HEK293 (cell line): ENCODE results near the gene SULF2.

Source experiments
- CTCF ChIA-PET: fragments of 350-600 bp; formaldehyde crosslinking; extraction: SDS; loops from one replicate; lab custom pipeline; 2021; ENCODE audit warnings: antibody characterized with exemption; lab: Yijun Ruan, JAX
- POLR2A ChIA-PET: fragments of 300-600 bp; formaldehyde crosslinking; extraction: SDS; loops from one replicate; lab custom pipeline; 2020; ENCODE audit warnings: antibody characterized with exemption, inconsistent platforms; lab: Yijun Ruan, JAX
- H3K27ac ChIP-seq: fragments of 200-500 bp; sonication (Bioruptor generic); 2 replicates; pipeline ENCODE4 v1.5.1; 2014; ENCODE audit warnings: low read depth, low read length, control low read depth, inconsistent platforms; ENCODE audit errors: extremely low read depth
- H3K36me3 ChIP-seq, 2 experiments: fragments of 200-500 bp in 1 of 2; sonication (Bioruptor generic) in 1 of 2; 1 replicate in 1 of 2; 2 replicates in 1 of 2; pipeline ENCODE4 v1.5.1; 2014 to 2017; ENCODE audit warnings: inconsistent platforms in 2 of 2, low read length in 2 of 2; ENCODE audit not compliant: control insufficient read depth in 2 of 2, insufficient read depth in 1 of 2
- H3K4me1 ChIP-seq: fragments of 200-500 bp; sonication (Bioruptor generic); 2 replicates; pipeline ENCODE4 v1.5.1; 2014; ENCODE audit warnings: mild to moderate bottlenecking, low read length, inconsistent platforms; ENCODE audit not compliant: control insufficient read depth, insufficient read depth
- H3K4me3 ChIP-seq: 2 replicates; pipeline ENCODE4 v1.5.1; 2011; ENCODE audit warnings: low read depth, mild to moderate bottlenecking, control low read depth, low read length, moderate library complexity
- H3K9me3 ChIP-seq: fragments of 200-500 bp; sonication (Bioruptor generic); 2 replicates; pipeline ENCODE4 v1.5.1; 2014; ENCODE audit warnings: low read depth, low read length, inconsistent platforms; ENCODE audit not compliant: control insufficient read depth, insufficient read depth
- GLIS1 ChIP-seq: fragments of 450-650 bp; formaldehyde crosslinking; IDR thresholded peaks from 2 replicates; pipeline ENCODE4 v1.5.1; 2016; ENCODE audit warnings: missing biosample characterization, missing genetic modification characterization
- PRDM4 ChIP-seq: fragments of 450-650 bp; formaldehyde crosslinking; IDR thresholded peaks from 2 replicates; pipeline ENCODE4 v1.5.1; 2017; ENCODE audit warnings: missing biosample characterization, missing genetic modification characterization
- SCRT2 ChIP-seq: fragments of 450-650 bp; formaldehyde crosslinking; IDR thresholded peaks from 2 replicates; pipeline ENCODE4 v1.5.1; 2016; ENCODE audit warnings: missing biosample characterization, missing genetic modification characterization
- TSHZ1 ChIP-seq: fragments of 450-650 bp; formaldehyde crosslinking; IDR thresholded peaks from 2 replicates; pipeline ENCODE4 v1.5.1; 2016; ENCODE audit warnings: missing biosample characterization, missing genetic modification characterization, borderline replicate concordance
- ZBTB21 ChIP-seq: fragments of 450-650 bp; formaldehyde crosslinking; IDR thresholded peaks from 2 replicates; pipeline ENCODE4 v1.5.1; 2017; ENCODE audit warnings: missing biosample characterization, missing genetic modification characterization
- ZNF280D ChIP-seq: fragments of 450-650 bp; formaldehyde crosslinking; IDR thresholded peaks from 2 replicates; pipeline ENCODE4 v1.5.1; 2016; ENCODE audit warnings: missing biosample characterization, missing genetic modification characterization
- ZNF571 ChIP-seq: fragments of 450-650 bp; formaldehyde crosslinking; IDR thresholded peaks from 2 replicates; pipeline ENCODE4 v1.5.0; 2017; ENCODE audit warnings: missing biosample characterization, missing genetic modification characterization
- ZNF645 ChIP-seq: fragments of 450-650 bp; formaldehyde crosslinking; IDR thresholded peaks from 2 replicates; pipeline ENCODE4; 2016; ENCODE audit warnings: missing biosample characterization, missing genetic modification characterization
- ZNF791 ChIP-seq: fragments of 450-650 bp; formaldehyde crosslinking; IDR thresholded peaks from 2 replicates; pipeline ENCODE4 v1.5.1; 2016; ENCODE audit warnings: missing biosample characterization, missing genetic modification characterization

The SULF2 gene

GRCh38 chr20:47689731-47690130 lies 95.5 kb downstream of the SULF2 start:
- H3K9me3 ChIP-seq = no peaks in the 10 kb centered on the region
- ChIA-PET CTCF (interaction anchor here (1.7 to 1.8 kb wide), 2 partner anchors 11 to 932 kb away, joined by 6 read pairs; no protein-coding TSS in a partner anchor), POLR2A (no interaction called here)
- no peak overlapping the region for H3K4me3 ChIP-seq
- H3K36me3 ChIP-seq = peaks cover 0 to 36% of the 10 kb centered on the region in 2 experiments; a peak in 1 of 3 replicates
- no peaks in the 10 kb centered on the region for H3K4me1 ChIP-seq
- TF ChIP-seq TSHZ1 (tag by site-specific recombination) (no peak), ZBTB21 (no peak), ZNF280D (tag by site-specific recombination) (no peak), ZNF571 (tag by site-specific recombination) (no peak), PRDM4 (tag by site-specific recombination) (no peak), ZNF645 (tag by site-specific recombination) (no peak)
- H3K27ac ChIP-seq = no peak overlapping the region

- ChIA-PET POLR2A (no interaction called here), CTCF (interaction anchor here (1.7 to 1.8 kb wide), 2 partner anchors 10 to 933 kb away, joined by 6 read pairs; no protein-coding TSS in a partner anchor)
- H3K36me3 ChIP-seq = peaks cover 0 to 45% of the 10 kb centered on the region in 2 experiments; a peak in 1 of 3 replicates
- H3K4me1 ChIP-seq = no peaks in the 10 kb centered on the region
- no peaks in the 10 kb centered on the region for H3K9me3 ChIP-seq
- H3K4me3 ChIP-seq = no peak overlapping the region
- no peak overlapping the region for H3K27ac ChIP-seq
- peak; percentile 41 for TF ChIP-seq GLIS1 (tag by site-specific recombination)
- no peak for TF ChIP-seq SCRT2 (tag by site-specific recombination)
- TF ChIP-seq ZNF791 = no peak
Observed at GRCh38 chr20:47688385-47689381, 96.6 kb downstream of the SULF2 start.
